H9 (cell line): ENCODE measurements around the gene LRPAP1. TPM values are rescaled to one million over a fixed set of nuclear protein-coding genes. Genes with fewer than 3 reads are reported as not detected.

Experiments used
- DNase-seq: peaks from one replicate; pipeline ENCODE4 v3.0.0-alpha.2; 2017
- H2AFZ ChIP-seq: one replicate; pipeline ENCODE4 v1.6.1; 2013; ENCODE audit warnings: mild to moderate bottlenecking, low read length, control low read depth, moderate library complexity
- H2AK5ac ChIP-seq: 2 replicates; pipeline ENCODE4 v1.6.1; 2013; ENCODE audit warnings: low read length, control low read depth, mixed read lengths; ENCODE audit not compliant: insufficient read length
- H2BK120ac ChIP-seq: one replicate; pipeline ENCODE4 v1.6.1; 2013; ENCODE audit warnings: low read depth, mild to moderate bottlenecking, low read length, control low read depth, inconsistent platforms; ENCODE audit not compliant: poor library complexity, severe bottlenecking
- H2BK12ac ChIP-seq: 2 replicates; pipeline ENCODE4 v1.6.1; 2013; ENCODE audit warnings: low read length, control low read depth, mixed read lengths, low read depth; ENCODE audit not compliant: insufficient read length
- H2BK15ac ChIP-seq: 2 replicates; pipeline ENCODE4 v1.6.1; 2013; ENCODE audit warnings: low read depth, low read length, control low read depth
- H2BK20ac ChIP-seq: one replicate; pipeline ENCODE4 v1.6.1; 2013; ENCODE audit warnings: low read depth, mild to moderate bottlenecking, low read length, control low read depth, inconsistent platforms; ENCODE audit not compliant: poor library complexity, severe bottlenecking
- H2BK5ac ChIP-seq: 2 replicates; pipeline ENCODE4 v1.6.1; 2013; ENCODE audit warnings: low read length, control low read depth, mixed read lengths; ENCODE audit not compliant: insufficient read length
- H3K14ac ChIP-seq: 2 replicates; pipeline ENCODE4 v1.6.1; 2013; ENCODE audit warnings: low read length, control low read depth; ENCODE audit not compliant: insufficient read depth
- H3K18ac ChIP-seq: 2 replicates; pipeline ENCODE4 v1.6.1; 2013; ENCODE audit warnings: low read depth, mild to moderate bottlenecking, mixed read lengths, low read length, control low read depth; ENCODE audit not compliant: insufficient read length
- H3K23ac ChIP-seq: 2 replicates; pipeline ENCODE4 v1.6.1; 2013; ENCODE audit warnings: low read length, control low read depth, mixed read lengths, low read depth; ENCODE audit not compliant: insufficient read length
- H3K23me2 ChIP-seq: 2 replicates; pipeline ENCODE4 v1.6.1; 2013; ENCODE audit warnings: low read depth, mild to moderate bottlenecking, mixed read lengths, low read length, control low read depth; ENCODE audit not compliant: insufficient read length, poor library complexity, severe bottlenecking
- H3K27ac ChIP-seq: 2 replicates; pipeline ENCODE4 v1.5.1; 2013; ENCODE audit warnings: low read length, control low read depth, mixed read lengths, low read depth; ENCODE audit not compliant: insufficient read length
- H3K27me3 ChIP-seq: 2 replicates; pipeline ENCODE4 v1.6.1; 2013; ENCODE audit warnings: low read length, control low read depth, inconsistent platforms; ENCODE audit not compliant: insufficient read depth
- H3K4ac ChIP-seq: 2 replicates; pipeline ENCODE4 v1.6.1; 2013; ENCODE audit warnings: low read depth, mild to moderate bottlenecking, control low read depth, inconsistent platforms, low read length, moderate library complexity
- H3K4me1 ChIP-seq: 2 replicates; pipeline ENCODE4 v1.6.1; 2013; ENCODE audit warnings: low read length, control low read depth, inconsistent platforms; ENCODE audit not compliant: insufficient read depth
- H3K4me2 ChIP-seq: 2 replicates; pipeline ENCODE4 v1.6.1; 2013; ENCODE audit warnings: low read length, control low read depth, mixed read lengths; ENCODE audit not compliant: insufficient read length, insufficient read depth
- H3K56ac ChIP-seq: 2 replicates; pipeline ENCODE4 v1.6.1; 2013; ENCODE audit warnings: low read depth, mild to moderate bottlenecking, mixed read lengths, low read length, control low read depth; ENCODE audit not compliant: insufficient read length
- H3K79me1 ChIP-seq: 2 replicates; pipeline ENCODE4 v1.6.1; 2013; ENCODE audit warnings: low read depth, mild to moderate bottlenecking, moderate library complexity, low read length, control low read depth, inconsistent platforms; ENCODE audit not compliant: insufficient read depth, poor library complexity, severe bottlenecking
- H3K79me2 ChIP-seq: 2 replicates; pipeline ENCODE4 v1.6.1; 2013; ENCODE audit warnings: low read length, control low read depth, inconsistent platforms; ENCODE audit not compliant: insufficient read depth
- H3K9ac ChIP-seq: 2 replicates; pipeline ENCODE4 v1.6.1; 2013; ENCODE audit warnings: low read length, control low read depth, mixed read lengths; ENCODE audit not compliant: insufficient read length; ENCODE audit errors: extremely low read depth
- H3K9me3 ChIP-seq: one replicate; pipeline ENCODE4 v1.6.1; 2013; ENCODE audit warnings: low read depth, low read length, inconsistent platforms; ENCODE audit not compliant: control insufficient read depth
- H3T11ph ChIP-seq: one replicate; pipeline ENCODE4 v1.6.1; 2013; ENCODE audit warnings: mild to moderate bottlenecking, low read length, control low read depth, inconsistent platforms
- H4K20me1 ChIP-seq: one replicate; pipeline ENCODE4 v1.6.1; 2013; ENCODE audit not compliant: control insufficient read depth, insufficient read length, insufficient read depth
- H4K5ac ChIP-seq: 2 replicates; pipeline ENCODE4 v1.6.1; 2013; ENCODE audit warnings: low read depth, mild to moderate bottlenecking, mixed read lengths, low read length, control low read depth; ENCODE audit not compliant: insufficient read length
- H4K8ac ChIP-seq: replicated peaks from 2 replicates; pipeline ENCODE4 v1.6.1; 2013; ENCODE audit warnings: low read length, control low read depth, mixed read lengths, low read depth; ENCODE audit not compliant: insufficient read length
- H4K91ac ChIP-seq: 2 replicates; pipeline ENCODE4 v1.6.1; 2013; ENCODE audit warnings: low read depth, mild to moderate bottlenecking, moderate library complexity, mixed read lengths, low read length, control low read depth; ENCODE audit not compliant: insufficient read length
- H3K27ac Mint-ChIP-seq, 3 experiments: 2 replicates in 2 of 3; 3 replicates in 1 of 3; pipeline ENCODE4 v1.8.0; 2020 to 2021; ENCODE audit warnings: mixed read lengths in 3 of 3, mild to moderate bottlenecking in 1 of 3, moderate library complexity in 1 of 3
- H3K27me3 Mint-ChIP-seq: 2 replicates; pipeline ENCODE4 v1.8.0; 2021; ENCODE audit warnings: low read depth, mild to moderate bottlenecking, moderate library complexity, mixed read lengths
- H3K36me3 Mint-ChIP-seq, 3 experiments: 2 replicates in 2 of 3; 3 replicates in 1 of 3; pipeline ENCODE4 v1.8.0; 2020 to 2021; ENCODE audit warnings: low read depth in 3 of 3, mixed read lengths in 3 of 3; ENCODE audit not compliant: insufficient read depth in 1 of 3
- H3K4me1 Mint-ChIP-seq, 2 experiments: 2 replicates each; pipeline ENCODE4 v1.8.0; 2020; ENCODE audit warnings: mixed read lengths in 2 of 2
- H3K4me3 Mint-ChIP-seq, 2 experiments: 2 replicates in 1 of 2; 3 replicates in 1 of 2; pipeline ENCODE4 v1.8.0; 2020 to 2021; ENCODE audit warnings: mild to moderate bottlenecking in 2 of 2, mixed read lengths in 2 of 2, moderate library complexity in 1 of 2
- H3K9me3 Mint-ChIP-seq, 2 experiments: 2 replicates in 1 of 2; 3 replicates in 1 of 2; pipeline ENCODE4 v1.8.0; 2020; ENCODE audit warnings: mild to moderate bottlenecking in 2 of 2, mixed read lengths in 2 of 2, moderate library complexity in 1 of 2
- CTCF ChIP-seq: fragments of 200-600 bp; sonication (generic); conservative IDR thresholded peaks from 3 replicates; pipeline ENCODE4 v1.8.0; 2021; ENCODE audit warnings: antibody characterized with exemption, mild to moderate bottlenecking
- WGBS: extraction: QIAGEN DNeasy Blood & Tissue Kit; methylation state at CpG from one replicate; pipeline ENCODE4 v1.1.7; 2013; ENCODE audit warnings: missing lambda C conversion rate, low lambda C conversion rate, mixed read lengths; ENCODE audit not compliant: insufficient read length; ENCODE audit errors: extremely low coverage; 5-methylcytosine and 5-hydroxymethylcytosine counted together
- total RNA-seq: library from RNA; stranded (reverse); gene quantifications from 2 replicates; pipeline ENCODE4 v1.2.1, GENCODE V29; 2021

Gene LRPAP1
- total RNA-seq, 1 experiment from 2014 or later = 85.9 TPM

- Mint-ChIP-seq H3K27me3 (peaks cover 2% of the 10 kb centered on the region; the same call in 1 of the 2 replicates), H3K27ac (no peak overlapping the region; a peak in 1 of 7 replicates), H3K36me3 (peaks cover 46 to 75% (median 69%) of the 10 kb centered on the region in 3 experiments), H3K4me3 (no peak overlapping the region), H3K9me3 (no peaks in the 10 kb centered on the region; a peak in 2 of 5 replicates), H3K4me1 (no peaks in the 10 kb centered on the region)
- no peaks in the 10 kb centered on the region for H3K4me1 ChIP-seq
- no peak overlapping the region for H2BK120ac ChIP-seq
- no peak overlapping the region for H2BK5ac ChIP-seq
- H3T11ph ChIP-seq = no peak overlapping the region
- no peak overlapping the region for H4K5ac ChIP-seq
- no peak overlapping the region for H3K4ac ChIP-seq
- no peaks in the 10 kb centered on the region for H3K79me2 ChIP-seq
- H4K8ac ChIP-seq = no peak overlapping the region
- H2AK5ac ChIP-seq = no peak overlapping the region
- no CpG with 5 or more reads among the region's 10 CpGs for WGBS
- no peaks in the 10 kb centered on the region for H3K9me3 ChIP-seq
- H4K91ac ChIP-seq = no peak overlapping the region
- no peak overlapping the region for H2BK20ac ChIP-seq
- H3K27ac ChIP-seq = no peak overlapping the region
- H3K23me2 ChIP-seq = no peaks in the 10 kb centered on the region
- no peak overlapping the region for H3K9ac ChIP-seq
- no peak for TF ChIP-seq CTCF
- H2BK12ac ChIP-seq = no peak overlapping the region
- H3K56ac ChIP-seq = no peak overlapping the region
- H3K4me2 ChIP-seq = no peak overlapping the region
- no peak for DNase-seq
- H2BK15ac ChIP-seq = no peak overlapping the region
- H3K18ac ChIP-seq = no peak overlapping the region
- no peak overlapping the region for H2AFZ ChIP-seq
- no peak overlapping the region for H3K14ac ChIP-seq
- no peaks in the 10 kb centered on the region for H3K79me1 ChIP-seq
- H3K27me3 ChIP-seq = no peaks in the 10 kb centered on the region; the same call in 1 of the 2 replicates
- peaks cover 2% of the 10 kb centered on the region for H4K20me1 ChIP-seq
- no peak overlapping the region for H3K23ac ChIP-seq
Observed at GRCh38 chr4:3508542-3508941, 23.7 kb downstream of the LRPAP1 start.
